Subcutaneous abdominal adipose tissue (tissue), 5 donors: ENCODE data around the gene GOSR1.
"Not testable (repeated sequence)": the region's sequence is repeated elsewhere in the genome, so short reads cannot be mapped to it uniquely, and the experiment has no call there.

Source experiments
- H3K27ac ChIP-seq: one replicate; pipeline ENCODE4 v1.7.0; 2013; ENCODE audit warnings: low read depth, mild to moderate bottlenecking, inconsistent platforms, low read length, moderate library complexity
- H3K27me3 ChIP-seq, 5 donors: one replicate each; pipeline ENCODE4 v1.7.0; 2013; ENCODE audit warnings: low read length in 5 of 5, inconsistent platforms in 1 of 5; ENCODE audit not compliant: control insufficient read depth in 5 of 5, insufficient read depth in 4 of 5
- H3K36me3 ChIP-seq, 5 donors: one replicate each; pipeline ENCODE4 v1.7.0; 2013; ENCODE audit warnings: low read length in 5 of 5; ENCODE audit not compliant: control insufficient read depth in 5 of 5, insufficient read depth in 5 of 5
- H3K4me1 ChIP-seq, 5 donors: one replicate each; pipeline ENCODE4 v1.7.0; 2013; ENCODE audit warnings: low read length in 5 of 5, mild to moderate bottlenecking in 3 of 5, moderate library complexity in 1 of 5; ENCODE audit not compliant: control insufficient read depth in 5 of 5, insufficient read depth in 5 of 5
- H3K4me3 ChIP-seq, 5 donors: one replicate each; pipeline ENCODE4 v1.7.0; 2013; ENCODE audit warnings: low read length in 5 of 5, low read depth in 1 of 5
- H3K9ac ChIP-seq, 5 donors: one replicate each; pipeline ENCODE4 v1.7.0; 2013; ENCODE audit warnings: low read length in 5 of 5, mild to moderate bottlenecking in 4 of 5, moderate library complexity in 3 of 5
- H3K9me3 ChIP-seq, 5 donors: one replicate each; pipeline ENCODE4 v1.7.0; 2013; ENCODE audit warnings: low read length in 5 of 5; ENCODE audit not compliant: control insufficient read depth in 5 of 5
- donor health status: healthy.
- donor health status: healthy.
- donor health status: healthy.
- donor health status: healthy.
- donor health status: healthy.

The GOSR1 gene

GRCh38 chr17:30458371-30458770 is 18.8 kb upstream of the GOSR1 start:
- Histone ChIP-seq H3K27me3 (no peaks in the 10 kb centered on the region), H3K36me3 (peaks cover 31 to 49% (median 43%) of the 10 kb centered on the region in 5 donors), H3K9ac (no peak overlapping the region), H3K4me3 (no peak overlapping the region), H3K27ac (no peak overlapping the region), H3K4me1 (no peaks in the 10 kb centered on the region), H3K9me3 (no peaks in the 10 kb centered on the region)

DNA sequence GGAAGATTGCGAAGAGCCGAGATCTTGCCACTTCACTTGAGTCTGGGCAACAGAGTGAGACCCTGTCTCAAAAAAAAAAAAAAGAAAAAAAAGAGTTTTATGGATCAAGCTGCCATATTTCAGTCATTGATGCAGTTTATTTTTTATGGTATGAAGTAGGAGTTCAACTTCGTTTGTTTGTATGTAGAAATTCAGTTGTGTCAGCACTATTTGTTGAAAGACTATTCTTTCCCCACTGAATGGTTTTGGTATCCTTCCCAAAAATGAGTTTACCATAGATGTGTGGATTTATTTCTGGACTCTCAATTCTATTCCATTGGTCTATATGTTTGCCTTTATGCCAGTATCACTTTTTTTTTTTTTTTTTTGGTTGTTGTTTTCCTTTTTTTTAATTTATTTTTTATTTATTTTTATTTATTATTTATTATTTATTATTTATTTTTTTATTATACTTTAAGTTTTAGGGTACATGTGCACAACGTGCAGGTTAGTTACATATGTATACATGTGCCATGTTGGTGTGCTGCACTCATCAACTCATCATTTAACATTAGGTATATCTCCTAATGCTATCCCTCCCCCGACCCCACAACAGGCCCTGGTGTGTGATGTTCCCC is 18.3 kb upstream of the GOSR1 start:
- H3K36me3 ChIP-seq: peaks cover 31 to 49% (median 42%) of the 10 kb centered on the region in 5 donors
- H3K4me3 ChIP-seq, H3K27ac ChIP-seq, H3K27me3 ChIP-seq, H3K9ac ChIP-seq, H3K4me1 ChIP-seq, H3K9me3 ChIP-seq: not testable (repeated sequence)

- H3K9me3 ChIP-seq: no peaks in the 10 kb centered on the region
- H3K4me1 ChIP-seq: no peaks in the 10 kb centered on the region
- peaks cover 10 to 21% (median 18%) of the 10 kb centered on the region in 5 donors for H3K36me3 ChIP-seq
- H3K9ac ChIP-seq: no peak overlapping the region
- H3K4me3 ChIP-seq: no peak overlapping the region
- H3K27ac ChIP-seq: no peak overlapping the region
- no peaks in the 10 kb centered on the region for H3K27me3 ChIP-seq
Measured at GRCh38 chr17:30468465-30468864, 8.7 kb upstream of the GOSR1 start.

DNA sequence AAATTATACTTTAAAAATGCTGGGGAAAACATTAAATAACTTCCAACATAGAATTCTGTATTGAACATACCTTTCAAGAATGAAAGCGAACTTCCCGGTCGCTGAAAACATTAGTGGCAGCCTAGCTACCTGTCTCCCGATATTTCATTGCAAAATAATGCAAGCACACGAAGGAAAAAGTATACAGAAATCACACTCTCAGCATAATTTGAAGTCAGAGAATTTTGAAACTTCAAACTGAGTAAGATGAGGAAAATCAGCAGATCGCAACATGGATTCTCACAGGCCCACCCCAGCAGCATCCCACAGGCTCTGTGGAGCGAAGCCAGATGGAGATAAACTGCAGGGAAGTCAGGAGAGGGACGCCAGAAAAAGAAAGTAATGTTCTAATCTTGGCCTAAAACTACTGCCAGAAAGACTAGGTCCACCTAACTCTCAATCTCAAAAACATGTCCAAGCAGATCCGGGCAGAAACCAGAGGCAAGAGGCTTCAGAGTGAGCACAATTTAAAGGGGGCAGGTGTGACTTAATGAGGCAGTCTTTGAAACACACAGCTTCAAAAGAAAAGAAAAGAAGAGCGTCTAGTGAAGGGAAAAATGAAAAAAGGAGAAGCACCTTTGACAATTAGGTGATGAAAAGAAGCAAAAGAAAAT is 4.8 kb upstream of the GOSR1 start:
- H3K36me3 ChIP-seq: no peaks in the 10 kb centered on the region
- no peaks in the 10 kb centered on the region for H3K27me3 ChIP-seq
- no peak overlapping the region for H3K27ac ChIP-seq
- no peak overlapping the region for H3K4me3 ChIP-seq
- H3K9me3 ChIP-seq: no peaks in the 10 kb centered on the region
- peak overlapping the region in 1 of 5 donors; percentile 25 for H3K9ac ChIP-seq
- peaks cover 0 to 10% (median 7%) of the 10 kb centered on the region in 5 donors for H3K4me1 ChIP-seq

- no peak overlapping the region for H3K9ac ChIP-seq
- H3K4me1 ChIP-seq: peaks cover 2 to 23% (median 21%) of the 10 kb centered on the region in 5 donors
- H3K27me3 ChIP-seq: no peaks in the 10 kb centered on the region
- H3K4me3 ChIP-seq: no peak overlapping the region
- H3K27ac ChIP-seq: no peak overlapping the region
- no peaks in the 10 kb centered on the region for H3K9me3 ChIP-seq
- peaks cover 0 to 2% (median 0%) of the 10 kb centered on the region in 5 donors for H3K36me3 ChIP-seq
Measured at GRCh38 chr17:30475206-30475605, 2.0 kb upstream of the GOSR1 start.

DNA sequence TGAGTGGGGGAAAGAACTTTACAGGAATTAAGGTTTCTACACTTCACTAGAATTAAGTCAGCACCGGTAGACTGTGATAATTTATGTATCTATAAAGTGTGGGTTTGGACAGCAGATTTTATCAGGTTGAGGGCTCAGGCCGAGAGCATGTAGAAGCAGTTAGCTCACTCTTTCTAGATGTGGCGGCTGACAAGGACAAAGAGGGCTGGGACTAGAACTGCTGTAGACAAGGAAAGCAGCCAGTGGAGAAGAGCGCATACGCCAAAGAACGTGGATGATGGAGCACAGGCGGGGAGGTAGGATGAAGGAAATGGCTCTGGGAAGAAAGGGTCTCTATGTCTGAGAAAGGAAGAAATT is 504 bp upstream of the GOSR1 start:
- H3K36me3 ChIP-seq: peaks cover 9 to 12% (median 10%) of the 10 kb centered on the region in 5 donors
- H3K9me3 ChIP-seq: no peaks in the 10 kb centered on the region
- H3K4me1 ChIP-seq: peaks cover 2 to 23% (median 21%) of the 10 kb centered on the region in 5 donors
- peak overlapping the region; percentile 58 to 99 (median 91) for H3K4me3 ChIP-seq
- peak overlapping the region; percentile 93 for H3K27ac ChIP-seq
- H3K9ac ChIP-seq: peak overlapping the region; percentile 85 to 100 (median 99)
- no peaks in the 10 kb centered on the region for H3K27me3 ChIP-seq

DNA sequence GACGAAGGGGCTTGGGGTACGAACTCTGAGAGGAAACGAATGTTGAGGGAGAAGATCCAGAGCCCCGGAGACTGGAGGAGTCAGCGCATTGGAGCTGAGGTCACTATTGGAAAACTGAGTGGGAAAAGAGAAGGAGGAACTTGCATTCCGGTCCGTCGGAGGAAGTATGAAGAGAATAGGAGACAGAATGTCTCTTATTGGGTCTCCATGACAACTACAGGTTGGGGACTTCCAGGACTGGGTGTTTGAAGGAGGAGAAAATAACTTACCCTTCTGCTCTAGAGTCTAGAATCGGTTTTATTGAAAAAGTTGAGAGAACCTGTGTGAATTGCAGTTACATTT is 537 bp downstream of the GOSR1 start:
- Histone ChIP-seq H3K4me3 (peak overlapping the region; percentile 90 to 99 (median 96)), H3K27ac (peak overlapping the region; percentile 93), H3K9me3 (no peaks in the 10 kb centered on the region), H3K4me1 (peaks cover 2 to 23% (median 21%) of the 10 kb centered on the region in 5 donors), H3K27me3 (no peaks in the 10 kb centered on the region), H3K9ac (peak overlapping the region; percentile 97 to 100 (median 99)), H3K36me3 (peaks cover 14 to 18% (median 17%) of the 10 kb centered on the region in 5 donors)

- H3K27ac ChIP-seq: no peak overlapping the region
- H3K9ac ChIP-seq: no peak overlapping the region
- no peaks in the 10 kb centered on the region for H3K9me3 ChIP-seq
- no peak overlapping the region for H3K4me3 ChIP-seq
- peaks cover 2 to 14% (median 13%) of the 10 kb centered on the region in 5 donors for H3K4me1 ChIP-seq
- no peaks in the 10 kb centered on the region for H3K27me3 ChIP-seq
- H3K36me3 ChIP-seq: peaks cover 43 to 61% (median 54%) of the 10 kb centered on the region in 5 donors
Measured at GRCh38 chr17:30482555-30482954, 5.3 kb downstream of the GOSR1 start.

DNA sequence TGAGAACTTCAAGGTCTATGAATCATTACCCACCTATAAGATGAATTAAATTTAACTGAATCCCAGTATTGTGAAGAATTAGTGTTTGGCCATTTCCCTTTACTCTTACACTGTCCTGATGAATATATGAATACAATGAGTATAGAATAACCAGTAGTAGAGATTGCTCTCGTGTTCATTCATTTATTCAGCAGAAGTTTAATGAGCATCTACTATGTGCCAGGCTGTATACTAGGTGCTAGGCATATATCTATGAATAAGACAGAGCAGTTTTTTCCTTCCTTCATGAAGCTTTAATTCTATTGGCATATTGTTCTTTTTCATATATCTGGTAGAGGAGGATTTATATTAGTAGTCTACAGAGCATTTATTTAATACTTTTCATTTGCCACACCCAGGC is 6.0 kb downstream of the GOSR1 start:
- Histone ChIP-seq H3K4me1 (peaks cover 0 to 11% (median 8%) of the 10 kb centered on the region in 5 donors), H3K36me3 (peaks cover 43 to 66% (median 57%) of the 10 kb centered on the region in 5 donors), H3K9ac (no peak overlapping the region), H3K27ac (no peak overlapping the region), H3K4me3 (no peak overlapping the region), H3K27me3 (no peaks in the 10 kb centered on the region), H3K9me3 (no peaks in the 10 kb centered on the region)

GRCh38 chr17:30493780-30494179 is 16.6 kb downstream of the GOSR1 start:
- Histone ChIP-seq H3K9me3 (no peaks in the 10 kb centered on the region), H3K27ac (no peak overlapping the region), H3K36me3 (peaks cover 56 to 96% (median 80%) of the 10 kb centered on the region in 5 donors)

More at GRCh38 chr17:30493780-30494179, 16.6 kb downstream of the GOSR1 start:
- no peak overlapping the region for H3K9ac ChIP-seq
- H3K4me1 ChIP-seq: no peaks in the 10 kb centered on the region
- no peak overlapping the region for H3K4me3 ChIP-seq
- no peaks in the 10 kb centered on the region for H3K27me3 ChIP-seq
